Heart left ventricle (tissue), 16 donors: ENCODE results near the gene CFAP54. TPM values are rescaled to one million over a fixed set of nuclear protein-coding genes. Genes with fewer than 3 reads are reported as not detected.

Source experiments
- ATAC-seq, 4 donors: fragments of 200-7000 bp; cut with Tn5 transposase; one replicate each; pipeline ENCODE4 v1.9.1; 2020 to 2022; ENCODE audit warnings: moderate library complexity in 4 of 4, mild to moderate bottlenecking in 3 of 4, moderate number of reproducible peaks in 1 of 4
- DNase-seq, 5 donors: peaks; one replicate each; pipeline ENCODE4 v3.0.0-alpha.2; 2020
- H3K27ac ChIP-seq, 12 donors: fragments of 200-600 bp; sonication (generic) in 4 of 12; one replicate each; pipeline versions ENCODE4 v1.5.0 to v1.8.0; 2016 to 2022; ENCODE audit warnings: mild to moderate bottlenecking in 2 of 12
- H3K27me3 ChIP-seq, 9 donors: fragments of 200-600 bp; sonication (generic) in 2 of 9; one replicate each; pipeline versions ENCODE4 v1.5.1 to v1.8.0; 2016 to 2022; ENCODE audit warnings: mild to moderate bottlenecking in 3 of 9
- H3K36me3 ChIP-seq, 9 donors: fragments of 200-600 bp; sonication (generic) in 2 of 9; one replicate each; pipeline versions ENCODE4 v1.5.0 to v1.8.0; 2018 to 2022; ENCODE audit warnings: mild to moderate bottlenecking in 2 of 9
- H3K4me1 ChIP-seq, 12 donors: fragments of 200-600 bp; sonication (generic) in 4 of 12; one replicate each; pipeline versions ENCODE4 v1.5.0 to v1.8.0; 2016 to 2022; ENCODE audit warnings: mild to moderate bottlenecking in 3 of 12
- H3K4me3 ChIP-seq, 12 donors: fragments of 200-600 bp; sonication (generic) in 4 of 12; one replicate each; pipeline versions ENCODE4 v1.5.0 to v1.8.0; 2017 to 2022; ENCODE audit warnings: mild to moderate bottlenecking in 9 of 12, moderate library complexity in 4 of 12
- H3K9me3 ChIP-seq, 12 donors: fragments of 200-600 bp; sonication (generic) in 4 of 12; one replicate each; pipeline versions ENCODE4 v1.5.0 to v1.8.0; 2016 to 2022; ENCODE audit warnings: mild to moderate bottlenecking in 1 of 12
- POLR2A ChIP-seq, 2 donors: fragments of 450-650 bp; IDR thresholded peaks; one replicate each; pipeline ENCODE4 v1.6.1; 2017; ENCODE audit warnings: antibody characterized with exemption in 2 of 2, mild to moderate bottlenecking in 2 of 2, moderate library complexity in 2 of 2
- WGBS, 4 donors: extraction: QIAGEN DNeasy Blood & Tissue Kit in 2 of 4; methylation state at CpG; one replicate each; pipeline versions ENCODE4 v1.1.5 to v1.1.7; 2013 to 2018; 5-methylcytosine and 5-hydroxymethylcytosine counted together
- intact Hi-C, 10 donors: fragments of 100-400 bp; cut with DNase I; formaldehyde crosslinking; loops; one replicate each; pipeline versions ENCODE4 v1.11.1 to v1.14.2; 2022
- polyA plus RNA-seq, 2 donors: library from polyadenylated mRNA; stranded (reverse); fragments of 200-250 nt; gene quantifications; one replicate each; pipeline ENCODE4 v1.2.3, GENCODE V29; 2013
- total RNA-seq, 9 donors: library from RNA; depleted of rRNA in 2 of 9; stranded (reverse); fragments of >200 nt in 2 of 9; fragmentation: NEBNext Ultra II Directional in 3 of 9; extraction: Animal tissue kit (Norgen Biotek cat#: 25700) in 3 of 9; gene quantifications; one replicate each; pipeline versions ENCODE4 v1.1.0 to v1.2.4, GENCODE V29; 2016 to 2023
- TF ChIP-seq, protein P1 (sequence below), 12 donors: fragments of 200-600 bp; sonication (generic) in 4 of 12; IDR thresholded peaks; one replicate each; pipeline versions ENCODE4 v1.5.0 to v1.8.0; 2018 to 2022; ENCODE audit warnings: antibody characterized with exemption in 12 of 12, mild to moderate bottlenecking in 5 of 12
- donor health status: ischemic (EF 13 %, LVEDD 7.1; RV severe dilation, severe dysfunction).
- donor health status: healthy with polysubstance abuse.
- donor health status: DM: no; HTN: yes; CAD: no.
- donor health status: DM: no; HTN: no; CAD: no.
- donor health status: ischemic (EF 25% LVEDD 6.9; RV normal size, moderate dysfunction).
- donor health status: ischemic (EF 25% LVEDD 5.7; RV mildly dilated, moderate dysfunction).
- donor health status: healthy.
- donor health status: DM: yes; HTN: yes; CAD: no.
- donor health status: ischemic (EF 35%, LVEDD 5.7; RV mildly dilated, moderate dysfunction).
- donor health status: nonischemic (EF 11% LVEDD 7.7; RV severe dilation, severe dysfunction).
- donor health status: DM: yes; HTN: yes; CAD: no.
- donor health status: PGD.
- donor health status: ischemic (EF 29% LVEDD 5.4; RV normal size, mild dysfunction).
- donor health status: nonischemic (EF 23%, LVEDD 6.1; RV moderate dilation, normal function).

The CFAP54 gene
- total and polyA plus RNA-seq, 11 donors, result 0.07 to 0.79 (median 0.13) TPM; not detected in 1

GRCh38 chr12:96444399-96444798 lies 45.0 kb upstream of the CFAP54 start:
- no peaks in the 10 kb centered on the region for H3K9me3 ChIP-seq
- H3K36me3 ChIP-seq, result no peaks in the 10 kb centered on the region
- 96 to 97% (median 97%) methylated on average over 10 of the region's 10 CpGs for WGBS, 4 donors
- no peak overlapping the region for H3K4me3 ChIP-seq
- H3K4me1 ChIP-seq, result peaks cover 0 to 26% (median 9%) of the 10 kb centered on the region in 12 donors
- TF ChIP-seq, protein P1, sequence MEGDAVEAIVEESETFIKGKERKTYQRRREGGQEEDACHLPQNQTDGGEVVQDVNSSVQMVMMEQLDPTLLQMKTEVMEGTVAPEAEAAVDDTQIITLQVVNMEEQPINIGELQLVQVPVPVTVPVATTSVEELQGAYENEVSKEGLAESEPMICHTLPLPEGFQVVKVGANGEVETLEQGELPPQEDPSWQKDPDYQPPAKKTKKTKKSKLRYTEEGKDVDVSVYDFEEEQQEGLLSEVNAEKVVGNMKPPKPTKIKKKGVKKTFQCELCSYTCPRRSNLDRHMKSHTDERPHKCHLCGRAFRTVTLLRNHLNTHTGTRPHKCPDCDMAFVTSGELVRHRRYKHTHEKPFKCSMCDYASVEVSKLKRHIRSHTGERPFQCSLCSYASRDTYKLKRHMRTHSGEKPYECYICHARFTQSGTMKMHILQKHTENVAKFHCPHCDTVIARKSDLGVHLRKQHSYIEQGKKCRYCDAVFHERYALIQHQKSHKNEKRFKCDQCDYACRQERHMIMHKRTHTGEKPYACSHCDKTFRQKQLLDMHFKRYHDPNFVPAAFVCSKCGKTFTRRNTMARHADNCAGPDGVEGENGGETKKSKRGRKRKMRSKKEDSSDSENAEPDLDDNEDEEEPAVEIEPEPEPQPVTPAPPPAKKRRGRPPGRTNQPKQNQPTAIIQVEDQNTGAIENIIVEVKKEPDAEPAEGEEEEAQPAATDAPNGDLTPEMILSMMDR (IDR thresholded peaks at IDR 0.05), result no peak
- TF ChIP-seq POLR2A (IDR thresholded peaks at IDR 0.05), result no peak
- no peak for DNase-seq
- intact Hi-C loops, result no loop called here
- H3K27me3 ChIP-seq, result no peaks in the 10 kb centered on the region
- ATAC-seq, result no peak
- peak overlapping the region in 10 of 12 donors; percentile 66 to 91 (median 86) for H3K27ac ChIP-seq

GRCh38 chr12:96445691-96446583 lies 43.4 kb upstream of the CFAP54 start:
- H3K9me3 ChIP-seq, result no peaks in the 10 kb centered on the region
- H3K4me1 ChIP-seq, result peaks cover 0 to 26% (median 9%) of the 10 kb centered on the region in 12 donors
- peak overlapping the region in 1 of 12 donors; percentile 4 for H3K4me3 ChIP-seq
- peak overlapping the region; percentile 66 to 91 (median 84) for H3K27ac ChIP-seq
- ATAC-seq, result peak; percentile 91 to 96 (median 93)
- WGBS, 4 donors, result 41 to 55% (median 47%) methylated on average over 6 of the region's 6 CpGs
- DNase-seq, result peak in 2 of 5 donors; percentile 38 to 52
- H3K36me3 ChIP-seq, result no peaks in the 10 kb centered on the region
- intact Hi-C loops, result loop anchor here in 1 of 10 donors (5.0 kb wide), 1 partner anchor 56 kb away; no protein-coding TSS in a partner anchor
- TF ChIP-seq, protein P1 (IDR thresholded peaks at IDR 0.05), result no peak
- TF ChIP-seq POLR2A (IDR thresholded peaks at IDR 0.05), result no peak
- no peaks in the 10 kb centered on the region for H3K27me3 ChIP-seq

DNA sequence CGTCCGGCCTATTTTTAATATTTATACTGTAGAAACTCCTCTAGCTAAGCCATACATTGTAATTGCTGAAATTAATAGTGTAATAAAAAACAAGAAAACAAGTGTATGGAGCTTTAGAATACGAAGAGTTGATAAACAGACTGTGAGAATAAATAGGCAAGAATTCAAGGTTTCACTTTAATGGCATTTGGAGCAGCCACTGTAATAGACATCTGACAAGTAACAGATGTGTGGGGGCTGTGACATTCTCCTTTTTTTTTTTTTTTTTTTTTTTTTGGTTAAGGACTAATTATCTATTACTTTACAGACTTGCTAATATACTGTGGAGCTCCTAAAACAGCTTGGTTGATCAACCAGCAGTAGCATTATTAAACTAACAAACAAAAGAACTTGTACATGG lies 42.1 kb upstream of the CFAP54 start:
- Histone ChIP-seq H3K36me3 (no peaks in the 10 kb centered on the region), H3K4me3 (no peak overlapping the region), H3K27me3 (no peaks in the 10 kb centered on the region), H3K4me1 (peaks cover 0 to 26% (median 9%) of the 10 kb centered on the region in 12 donors), H3K27ac (peak overlapping the region in 8 of 12 donors; percentile 63 to 91 (median 72)), H3K9me3 (no peaks in the 10 kb centered on the region)
- 87 to 91% (median 89%) methylated on average over 3 of the region's 3 CpGs for WGBS, 4 donors
- intact Hi-C loops, result loop anchor here in 1 of 10 donors (5.0 kb wide), 1 partner anchor 55 kb away; no protein-coding TSS in a partner anchor
- DNase-seq, result no peak
- no peak for ATAC-seq
- no peak for TF ChIP-seq POLR2A (IDR thresholded peaks at IDR 0.05)
- TF ChIP-seq, protein P1 (IDR thresholded peaks at IDR 0.05), result no peak

- Histone ChIP-seq H3K4me1 (peaks cover 0 to 26% (median 9%) of the 10 kb centered on the region in 12 donors), H3K27me3 (no peaks in the 10 kb centered on the region), H3K4me3 (no peak overlapping the region), H3K9me3 (no peaks in the 10 kb centered on the region), H3K27ac (peak overlapping the region in 3 of 12 donors; percentile 22 to 90 (median 30)), H3K36me3 (no peaks in the 10 kb centered on the region)
- ATAC-seq, result peak in 1 of 4 donors; percentile 20
- intact Hi-C loops, result loop anchor here in 1 of 10 donors (5.0 kb wide), 1 partner anchor 54 kb away; no protein-coding TSS in a partner anchor
- 57 to 73% (median 65%) methylated on average over 3 of the region's 3 CpGs for WGBS, 4 donors
- no peak for DNase-seq
- TF ChIP-seq, protein P1 (IDR thresholded peaks at IDR 0.05), result no peak
- TF ChIP-seq POLR2A (IDR thresholded peaks at IDR 0.05), result no peak
Measured at GRCh38 chr12:96448300-96448699, 41.1 kb upstream of the CFAP54 start.
